Keratinocyte (primary cell): Measurements from ENCODE around the gene NEK8. TPM values are rescaled to one million over a fixed set of nuclear protein-coding genes. Genes with fewer than 3 reads are reported as not detected.

ENCODE experiments used
- DNase-seq: peaks from one replicate; pipeline ENCODE4 v3.0.0-alpha.2; 2011; ENCODE audit warnings: low read depth, missing footprints, low spot score
- FAIRE-seq: peaks from 2 replicates; lab custom pipeline; 2011; peaks lifted over from hg19 to GRCh38; lab: Jason Lieb, UNC
- H2AFZ ChIP-seq: 2 replicates; pipeline ENCODE4 v1.6.0; 2012; ENCODE audit warnings: low read length, control low read depth, inconsistent platforms; ENCODE audit not compliant: control insufficient read depth
- H3K27ac ChIP-seq: 2 replicates; pipeline ENCODE4 v1.5.1; 2011; ENCODE audit warnings: low read length; ENCODE audit not compliant: control insufficient read depth, insufficient read depth
- H3K27me3 ChIP-seq: 3 replicates; pipeline ENCODE4 v1.6.0; 2011; ENCODE audit warnings: low read length; ENCODE audit not compliant: control insufficient read depth, insufficient read depth; ENCODE audit errors: extremely low read depth
- H3K36me3 ChIP-seq, 2 experiments: 2 replicates in 1 of 2; 3 replicates in 1 of 2; pipeline ENCODE4 v1.5.1; 2011; ENCODE audit warnings: low read length in 2 of 2, mild to moderate bottlenecking in 1 of 2; ENCODE audit not compliant: control insufficient read depth in 2 of 2, insufficient read depth in 2 of 2; ENCODE audit errors: extremely low read depth in 1 of 2
- H3K4me1 ChIP-seq: 3 replicates; pipeline ENCODE4 v1.5.1; 2011; ENCODE audit warnings: low read length; ENCODE audit not compliant: control insufficient read depth, insufficient read depth; ENCODE audit errors: extremely low read depth
- H3K4me2 ChIP-seq: 3 replicates; pipeline ENCODE4 v1.6.0; 2011; ENCODE audit warnings: low read depth, low read length; ENCODE audit not compliant: control insufficient read depth, insufficient read depth; ENCODE audit errors: extremely low read depth
- H3K4me3 ChIP-seq, 3 experiments: fragments of 200-600 bp in 1 of 3; sonication (generic) in 1 of 3; 2 replicates in 2 of 3; 3 replicates in 1 of 3; pipeline ENCODE4 v1.5.1; 2011 to 2016; ENCODE audit warnings: low read length in 3 of 3, mild to moderate bottlenecking in 3 of 3, control low read depth in 2 of 3, inconsistent platforms in 1 of 3, low read depth in 1 of 3, mixed read lengths in 1 of 3, mixed run types in 1 of 3, moderate library complexity in 1 of 3; ENCODE audit not compliant: control insufficient read depth in 2 of 3, insufficient read depth in 2 of 3; ENCODE audit errors: extremely low read depth in 1 of 3
- H3K79me2 ChIP-seq: 2 replicates; pipeline ENCODE4 v1.6.0; 2012; ENCODE audit warnings: low read length; ENCODE audit not compliant: control insufficient read depth, insufficient read depth
- H3K9ac ChIP-seq: 3 replicates; pipeline ENCODE4 v1.6.0; 2011; ENCODE audit warnings: low read length; ENCODE audit not compliant: control insufficient read depth, insufficient read depth; ENCODE audit errors: extremely low read depth
- H3K9me1 ChIP-seq: 3 replicates; pipeline ENCODE4 v1.6.0; 2011; ENCODE audit warnings: low read length; ENCODE audit not compliant: control insufficient read depth, insufficient read depth; ENCODE audit errors: extremely low read depth
- H3K9me3 ChIP-seq: 2 replicates; pipeline ENCODE4 v1.5.1; 2012; ENCODE audit warnings: low read depth, low read length; ENCODE audit not compliant: control insufficient read depth
- H4K20me1 ChIP-seq: 3 replicates; pipeline ENCODE4 v1.6.0; 2011; ENCODE audit warnings: low read length; ENCODE audit not compliant: control insufficient read depth, insufficient read depth; ENCODE audit errors: extremely low read depth
- EZH2 ChIP-seq: IDR thresholded peaks from one replicate; pipeline ENCODE4 v1.6.1; 2012; ENCODE audit warnings: inconsistent platforms, mild to moderate bottlenecking, low read length, moderate library complexity
- dilution Hi-C: fragments of 300-500 bp; cut with MboI; formaldehyde crosslinking; loops from one replicate; pipeline ENCODE4 v1.7.0; 2020; ENCODE audit warnings: low sequenced_read_pairs; ENCODE audit not compliant: extremely low pct_ligation_motif_present
- polyA plus RNA-seq, 5 experiments: library from polyadenylated mRNA; depleted of rRNA in 3 of 5; stranded (reverse) in 3 of 5; stranded (forward) in 1 of 5; unstranded in 1 of 5; fragments of >200 nt; gene quantifications; 1 replicate in 1 of 5; 2 replicates in 3 of 5; 3 replicates in 1 of 5; pipeline versions ENCODE4 v1.2.1 to v1.2.3, GENCODE V29; 2011 to 2012; ENCODE audit warnings: missing spikeins in 2 of 5, low read depth in 1 of 5, low replicate concordance in 1 of 5
- TF ChIP-seq, protein P1 (sequence below), 3 experiments: IDR thresholded peaks in 1 of 3; conservative IDR thresholded peaks in 1 of 3; optimal IDR thresholded peaks in 1 of 3; 2 replicates in 2 of 3; 3 replicates in 1 of 3; pipeline versions ENCODE3 to v1.5.1; 2011; ENCODE audit warnings: low read length in 3 of 3, mild to moderate bottlenecking in 3 of 3, moderate library complexity in 2 of 3, control low read depth in 1 of 3, inconsistent platforms in 1 of 3; ENCODE audit not compliant: insufficient read depth in 2 of 3; ENCODE audit errors: extremely low read depth in 1 of 3

NEK8 gene
- polyA plus RNA-seq, 1 donor (not counting 4 experiments of a cell fraction or from before 2014, with no cell fraction given) = 4.1 TPM

- H3K79me2 ChIP-seq = peaks cover 13% of the 10 kb centered on the region
- H3K36me3 ChIP-seq = peaks cover 24 to 29% of the 10 kb centered on the region in 2 experiments
- H3K9ac ChIP-seq = no peak overlapping the region
- H3K4me1 ChIP-seq = no peaks in the 10 kb centered on the region
- FAIRE-seq (no peak), DNase-seq (no peak)
- no peaks in the 10 kb centered on the region for H3K27me3 ChIP-seq
- TF ChIP-seq EZH2 = no peak
- TF ChIP-seq, protein P1, sequence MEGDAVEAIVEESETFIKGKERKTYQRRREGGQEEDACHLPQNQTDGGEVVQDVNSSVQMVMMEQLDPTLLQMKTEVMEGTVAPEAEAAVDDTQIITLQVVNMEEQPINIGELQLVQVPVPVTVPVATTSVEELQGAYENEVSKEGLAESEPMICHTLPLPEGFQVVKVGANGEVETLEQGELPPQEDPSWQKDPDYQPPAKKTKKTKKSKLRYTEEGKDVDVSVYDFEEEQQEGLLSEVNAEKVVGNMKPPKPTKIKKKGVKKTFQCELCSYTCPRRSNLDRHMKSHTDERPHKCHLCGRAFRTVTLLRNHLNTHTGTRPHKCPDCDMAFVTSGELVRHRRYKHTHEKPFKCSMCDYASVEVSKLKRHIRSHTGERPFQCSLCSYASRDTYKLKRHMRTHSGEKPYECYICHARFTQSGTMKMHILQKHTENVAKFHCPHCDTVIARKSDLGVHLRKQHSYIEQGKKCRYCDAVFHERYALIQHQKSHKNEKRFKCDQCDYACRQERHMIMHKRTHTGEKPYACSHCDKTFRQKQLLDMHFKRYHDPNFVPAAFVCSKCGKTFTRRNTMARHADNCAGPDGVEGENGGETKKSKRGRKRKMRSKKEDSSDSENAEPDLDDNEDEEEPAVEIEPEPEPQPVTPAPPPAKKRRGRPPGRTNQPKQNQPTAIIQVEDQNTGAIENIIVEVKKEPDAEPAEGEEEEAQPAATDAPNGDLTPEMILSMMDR (optimal IDR thresholded peaks at IDR 0.05 in 1 of 3, IDR thresholded peaks at IDR 0.05 in 1 of 3, conservative IDR thresholded peaks at IDR 0.05 in 1 of 3; ENCODE audit: extremely low read depth in 1 of 3, insufficient read depth in 2 of 3, low read length in 3 of 3) = no peak
- peaks cover 2% of the 10 kb centered on the region for H3K9me1 ChIP-seq
- dilution Hi-C loops = no loop called here
- H3K27ac ChIP-seq = no peak overlapping the region
- H4K20me1 ChIP-seq = peaks cover 5% of the 10 kb centered on the region
- no peaks in the 10 kb centered on the region for H3K9me3 ChIP-seq
- H3K4me2 ChIP-seq = no peak overlapping the region
- H2AFZ ChIP-seq = no peak overlapping the region
- H3K4me3 ChIP-seq = no peak overlapping the region
Measured at GRCh38 chr17:28755486-28755885, 26.9 kb downstream of the NEK8 start.

DNA sequence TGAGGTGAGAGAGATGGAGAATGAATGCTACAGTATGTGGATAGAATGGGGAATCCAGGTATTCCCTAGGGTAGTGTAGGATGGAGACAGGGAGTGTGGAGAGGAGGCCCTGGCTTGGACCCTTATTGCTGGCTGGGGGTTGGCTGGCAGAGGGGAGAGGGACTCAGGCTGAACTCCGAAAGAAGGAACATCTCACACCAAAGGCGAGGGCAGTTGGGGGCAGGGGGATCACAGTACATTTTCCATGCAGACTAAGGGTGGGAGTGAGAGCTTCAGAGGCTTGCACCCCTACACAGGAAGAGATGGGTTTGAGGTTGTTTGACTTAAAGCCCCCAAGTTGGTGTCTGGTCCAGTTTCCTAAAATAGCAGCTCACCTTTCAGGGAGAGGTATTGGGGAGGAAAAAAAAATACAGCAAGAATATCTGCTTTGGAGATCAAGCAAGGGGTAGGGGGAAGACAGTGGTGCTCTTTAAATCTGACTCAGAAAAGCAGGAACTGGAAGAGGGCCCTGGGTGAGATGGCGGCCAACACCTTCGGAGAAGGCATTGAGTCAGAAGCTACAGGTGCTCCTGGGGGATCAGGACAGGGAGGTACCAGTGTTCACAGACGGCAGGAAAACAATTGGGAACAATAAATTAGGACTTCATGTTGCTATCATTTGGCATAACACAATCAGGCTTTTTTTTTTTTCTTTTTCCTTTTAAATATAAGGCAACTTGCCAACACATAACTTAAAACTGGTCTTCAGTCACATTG, 27.6 kb downstream of the NEK8 start:
- peaks cover 7% of the 10 kb centered on the region for H4K20me1 ChIP-seq
- H3K36me3 ChIP-seq = peaks cover 17 to 27% of the 10 kb centered on the region in 2 experiments
- H3K9me1 ChIP-seq = peaks cover 2% of the 10 kb centered on the region
- no peaks in the 10 kb centered on the region for H3K9me3 ChIP-seq
- no peak overlapping the region for H3K9ac ChIP-seq
- no peaks in the 10 kb centered on the region for H3K4me1 ChIP-seq
- no peak overlapping the region for H3K27ac ChIP-seq
- dilution Hi-C loops = no loop called here
- DNase-seq (no peak), FAIRE-seq (no peak)
- peaks cover 7% of the 10 kb centered on the region for H3K79me2 ChIP-seq
- no peak overlapping the region for H3K4me2 ChIP-seq
- H3K4me3 ChIP-seq = no peak overlapping the region
- no peaks in the 10 kb centered on the region for H3K27me3 ChIP-seq
- H2AFZ ChIP-seq = no peak overlapping the region
- no peak for TF ChIP-seq EZH2
- TF ChIP-seq, protein P1 (optimal IDR thresholded peaks at IDR 0.05 in 1 of 3, IDR thresholded peaks at IDR 0.05 in 1 of 3, conservative IDR thresholded peaks at IDR 0.05 in 1 of 3; ENCODE audit: extremely low read depth in 1 of 3, insufficient read depth in 2 of 3, low read length in 3 of 3) = no peak
